ENCODE results near the gene PADI4. TPM values are rescaled to one million over a fixed set of nuclear protein-coding genes. Genes with fewer than 3 reads are reported as not detected.

Gene PADI4
- total and polyA plus RNA-seq, 8 donors, result 0.08 to 0.25 (median 0.18) TPM; not detected in 5

DNA sequence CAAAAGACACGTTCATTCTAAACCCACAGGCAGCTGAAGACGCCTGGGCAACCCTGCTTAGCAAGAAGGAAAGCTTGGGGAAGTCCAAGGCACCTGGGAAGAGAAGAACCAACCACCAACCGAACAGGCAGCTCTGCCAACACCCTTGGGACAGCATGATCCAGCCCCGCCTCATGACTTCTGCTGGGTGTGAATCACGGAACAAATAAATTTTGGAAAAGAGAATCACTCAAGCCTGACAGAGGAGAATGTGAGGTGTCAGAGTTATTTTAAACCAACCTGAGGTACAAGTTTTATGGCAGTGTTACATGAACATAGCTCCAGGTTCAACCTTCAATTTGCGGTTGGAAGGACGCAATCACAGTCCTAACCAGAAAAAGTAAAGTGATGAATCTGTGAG, 10.0 kb upstream of the PADI4 start:
- 74 to 86% (median 81%) methylated on average over 7 of the region's 7 CpGs for WGBS, 5 donors
- Histone ChIP-seq H3K27me3 (peaks cover 0 to 23% (median 0%) of the 10 kb centered on the region in 3 donors), H3K9me3 (peaks cover 0 to 27% (median 23%) of the 10 kb centered on the region in 4 donors), H3K27ac (no peak overlapping the region), H3K4me3 (no peak overlapping the region), H3K36me3 (no peaks in the 10 kb centered on the region), H3K4me1 (no peaks in the 10 kb centered on the region)
- no peak for DNase-seq
- intact Hi-C loops (cut with DNase I; ENCODE audit: low total_unique reads), result no loop called here
- TF ChIP-seq EP300 (IDR thresholded peaks at IDR 0.05), result no peak
- TF ChIP-seq, protein P1, sequence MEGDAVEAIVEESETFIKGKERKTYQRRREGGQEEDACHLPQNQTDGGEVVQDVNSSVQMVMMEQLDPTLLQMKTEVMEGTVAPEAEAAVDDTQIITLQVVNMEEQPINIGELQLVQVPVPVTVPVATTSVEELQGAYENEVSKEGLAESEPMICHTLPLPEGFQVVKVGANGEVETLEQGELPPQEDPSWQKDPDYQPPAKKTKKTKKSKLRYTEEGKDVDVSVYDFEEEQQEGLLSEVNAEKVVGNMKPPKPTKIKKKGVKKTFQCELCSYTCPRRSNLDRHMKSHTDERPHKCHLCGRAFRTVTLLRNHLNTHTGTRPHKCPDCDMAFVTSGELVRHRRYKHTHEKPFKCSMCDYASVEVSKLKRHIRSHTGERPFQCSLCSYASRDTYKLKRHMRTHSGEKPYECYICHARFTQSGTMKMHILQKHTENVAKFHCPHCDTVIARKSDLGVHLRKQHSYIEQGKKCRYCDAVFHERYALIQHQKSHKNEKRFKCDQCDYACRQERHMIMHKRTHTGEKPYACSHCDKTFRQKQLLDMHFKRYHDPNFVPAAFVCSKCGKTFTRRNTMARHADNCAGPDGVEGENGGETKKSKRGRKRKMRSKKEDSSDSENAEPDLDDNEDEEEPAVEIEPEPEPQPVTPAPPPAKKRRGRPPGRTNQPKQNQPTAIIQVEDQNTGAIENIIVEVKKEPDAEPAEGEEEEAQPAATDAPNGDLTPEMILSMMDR (IDR thresholded peaks at IDR 0.05), result no peak
- TF ChIP-seq POLR2AphosphoS5 (IDR thresholded peaks at IDR 0.05), result no peak
- no peak for TF ChIP-seq POLR2A (IDR thresholded peaks at IDR 0.05)

DNA sequence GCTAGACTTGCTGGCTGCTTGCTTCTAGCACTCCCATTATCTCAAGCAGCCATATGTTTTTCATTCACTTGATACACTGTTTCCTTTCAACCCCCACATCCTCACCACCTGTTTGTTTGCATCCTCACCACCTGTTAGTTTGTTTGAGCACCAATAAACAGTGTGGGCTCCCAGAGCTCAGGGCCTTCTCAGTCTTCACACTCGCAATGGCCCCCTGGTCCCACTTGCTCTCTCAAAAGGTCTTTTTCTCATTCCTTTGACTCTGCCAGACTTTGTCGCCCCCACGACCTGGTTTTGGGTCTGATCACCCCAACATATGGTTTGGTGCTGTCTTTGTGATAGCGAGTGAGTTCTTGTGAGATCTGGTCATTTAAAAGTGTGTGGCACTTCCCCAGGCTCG, 6.2 kb upstream of the PADI4 start:
- no peak for DNase-seq
- Histone ChIP-seq H3K9me3 (peaks cover 0 to 31% (median 26%) of the 10 kb centered on the region in 4 donors), H3K36me3 (no peaks in the 10 kb centered on the region), H3K4me3 (no peak overlapping the region), H3K27ac (no peak overlapping the region), H3K27me3 (peaks cover 0 to 15% (median 0%) of the 10 kb centered on the region in 3 donors), H3K4me1 (no peaks in the 10 kb centered on the region)
- WGBS, 5 donors, result 67 to 90% (median 83%) methylated on average over 5 of the region's 5 CpGs
- intact Hi-C loops (cut with DNase I; ENCODE audit: low total_unique reads), result no loop called here
- TF ChIP-seq, protein P1 (IDR thresholded peaks at IDR 0.05), result no peak
- TF ChIP-seq POLR2AphosphoS5 (IDR thresholded peaks at IDR 0.05) (no peak), EP300 (IDR thresholded peaks at IDR 0.05) (no peak), POLR2A (IDR thresholded peaks at IDR 0.05) (no peak)

DNA sequence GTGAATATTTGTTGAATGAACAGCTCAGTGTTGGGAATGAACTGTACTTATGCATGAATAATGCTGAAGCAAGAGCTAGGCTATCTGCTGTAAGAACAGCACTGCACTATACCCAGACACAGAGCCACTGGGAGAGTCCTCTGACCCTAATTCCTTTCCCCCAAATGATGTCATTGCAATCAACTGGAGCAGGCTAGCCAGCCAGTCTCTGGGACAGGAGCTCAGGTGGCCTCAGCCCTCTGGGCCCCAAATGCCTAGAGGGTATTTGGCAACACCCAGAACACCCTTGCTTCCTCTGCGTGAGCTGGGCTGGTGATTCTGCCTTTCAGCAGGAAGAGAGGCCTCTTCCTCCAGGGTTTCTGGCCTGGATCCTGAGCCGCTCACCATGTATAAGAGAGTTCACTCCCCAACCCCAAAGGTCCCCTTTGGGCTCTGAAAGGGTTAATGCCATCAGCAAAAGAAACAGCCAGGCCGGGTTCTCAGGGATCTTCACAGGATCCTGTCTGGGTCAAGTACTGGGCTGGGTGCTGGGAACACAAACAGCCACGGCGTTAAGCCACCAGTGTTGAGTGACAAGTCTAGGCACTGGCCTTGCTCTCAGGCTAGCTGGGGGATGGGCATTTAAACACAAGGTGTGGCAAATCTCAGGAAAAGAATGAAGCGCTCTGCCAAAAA, 3.7 kb upstream of the PADI4 start:
- intact Hi-C loops (cut with DNase I; ENCODE audit: low total_unique reads), result no loop called here
- H3K4me1 ChIP-seq, result no peaks in the 10 kb centered on the region
- no peaks in the 10 kb centered on the region for H3K36me3 ChIP-seq
- no peak for DNase-seq
- H3K27me3 ChIP-seq, result peaks cover 0 to 36% (median 14%) of the 10 kb centered on the region in 3 donors
- WGBS, 5 donors, result 20 to 41% (median 33%) methylated on average over 6 of the region's 6 CpGs
- no peak overlapping the region for H3K4me3 ChIP-seq
- peaks cover 0 to 30% (median 24%) of the 10 kb centered on the region in 4 donors for H3K9me3 ChIP-seq
- no peak overlapping the region for H3K27ac ChIP-seq
- TF ChIP-seq EP300 (IDR thresholded peaks at IDR 0.05) (no peak), POLR2AphosphoS5 (IDR thresholded peaks at IDR 0.05) (no peak), POLR2A (IDR thresholded peaks at IDR 0.05) (no peak)
- TF ChIP-seq, protein P1 (IDR thresholded peaks at IDR 0.05), result no peak

DNA sequence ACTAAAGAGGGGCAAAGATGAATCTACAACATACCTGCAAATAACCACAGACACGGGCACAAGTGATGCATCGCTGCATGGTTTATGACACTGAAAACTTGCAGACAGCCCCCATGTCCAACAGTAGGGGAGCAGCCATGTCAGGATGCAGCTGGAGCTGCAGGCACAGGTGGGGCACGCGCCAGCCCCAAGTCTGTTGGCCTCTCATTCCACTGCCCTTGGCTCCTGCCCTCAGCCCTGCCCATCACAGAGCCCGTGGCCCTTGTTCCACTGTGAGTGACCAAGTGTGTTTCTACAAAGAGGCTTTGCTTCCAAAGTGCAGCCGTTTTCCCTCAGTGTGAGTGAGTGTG, 3.2 kb upstream of the PADI4 start:
- 42 to 66% (median 49%) methylated on average over 6 of the region's 6 CpGs for WGBS, 5 donors
- TF ChIP-seq POLR2A (IDR thresholded peaks at IDR 0.05) (no peak), POLR2AphosphoS5 (IDR thresholded peaks at IDR 0.05) (no peak), EP300 (IDR thresholded peaks at IDR 0.05) (no peak)
- TF ChIP-seq, protein P1 (IDR thresholded peaks at IDR 0.05), result no peak
- H3K4me3 ChIP-seq, result no peak overlapping the region
- intact Hi-C loops (cut with DNase I; ENCODE audit: low total_unique reads), result no loop called here
- H3K4me1 ChIP-seq, result no peaks in the 10 kb centered on the region
- no peak for DNase-seq
- H3K27ac ChIP-seq, result no peak overlapping the region
- peaks cover 0 to 30% (median 22%) of the 10 kb centered on the region in 4 donors for H3K9me3 ChIP-seq
- no peaks in the 10 kb centered on the region for H3K36me3 ChIP-seq
- peaks cover 0 to 42% (median 19%) of the 10 kb centered on the region in 3 donors for H3K27me3 ChIP-seq
